HepG2 (cell line): ENCODE measurements around the gene TRAF3. TPM values are rescaled to one million over a fixed set of nuclear protein-coding genes. Genes with fewer than 3 reads are reported as not detected.
"Not testable (repeated sequence)": the region's sequence is repeated elsewhere in the genome, so short reads cannot be mapped to it uniquely, and the experiment has no call there.

Source experiments
- ATAC-seq: fragments of 200-7000 bp; cut with Tn5 transposase; 3 replicates; pipeline ENCODE4 v1.9.1; 2020; ENCODE audit warnings: mild to moderate bottlenecking, moderate library complexity
- BruUV-seq: library from RNA; stranded (reverse); fragments of 400-500 nt; replicated peaks from 2 replicates; lab custom pipeline; 2021; lab: Mats Ljungman, UMichigan
- CTCF ChIA-PET: fragments of 300-600 bp; formaldehyde crosslinking; extraction: SDS; loops from one replicate; lab custom pipeline; 2021; ENCODE audit warnings: low total read pairs, inconsistent platforms, low intra/inter-chr PET ratio; lab: Yijun Ruan, JAX
- POLR2A ChIA-PET: fragments of 350-600 bp; sonication (Branson Sonifier 250); formaldehyde crosslinking; loops from one replicate; lab custom pipeline; 2020; ENCODE audit warnings: antibody characterized with exemption, inconsistent platforms; lab: Yijun Ruan, JAX
- DNase-seq: peaks from one replicate; pipeline ENCODE4 v3.0.0-alpha.2; 2015; ENCODE audit warnings: low spot score
- FAIRE-seq: peaks from 3 replicates; lab custom pipeline; 2011; peaks lifted over from hg19 to GRCh38; lab: Jason Lieb, UNC
- H2AFZ ChIP-seq: one replicate; pipeline ENCODE4 v1.6.1; 2011; ENCODE audit warnings: low read length, inconsistent platforms
- H3K27ac ChIP-seq: fragments of 300-600 bp; 3 replicates; pipeline ENCODE4 v1.8.0; 2011; ENCODE audit warnings: mixed run types, mild to moderate bottlenecking, mixed read lengths, low read length, inconsistent platforms; ENCODE audit not compliant: insufficient read depth; ENCODE audit errors: extremely low read length
- H3K27me3 ChIP-seq, 2 experiments: fragments of 200-600 bp in 1 of 2; 2 replicates in 1 of 2; 3 replicates in 1 of 2; pipeline versions ENCODE4 v1.6.0 to v1.8.0; 2011; ENCODE audit warnings: low read length in 2 of 2, mild to moderate bottlenecking in 2 of 2, moderate library complexity in 2 of 2, inconsistent platforms in 1 of 2; ENCODE audit not compliant: insufficient read depth in 2 of 2, control insufficient read depth in 1 of 2
- H3K36me3 ChIP-seq, 2 experiments: fragments of 200-600 bp in 1 of 2; replicated peaks in 1 of 2; 2 replicates in 1 of 2; 3 replicates in 1 of 2; pipeline versions ENCODE4 v1.5.1 to v1.8.0; 2011; ENCODE audit warnings: low read length in 2 of 2, inconsistent platforms in 1 of 2; ENCODE audit not compliant: insufficient read depth in 2 of 2, control insufficient read depth in 1 of 2
- H3K4me1 ChIP-seq: 2 replicates; pipeline ENCODE4 v1.5.1; 2012; ENCODE audit warnings: low read length, inconsistent platforms; ENCODE audit not compliant: insufficient read depth
- H3K4me2 ChIP-seq: 2 replicates; pipeline ENCODE4 v1.6.0; 2011; ENCODE audit warnings: low read depth, low read length, inconsistent platforms
- H3K4me3 ChIP-seq, 3 experiments: fragments of 200-600 bp in 1 of 3; sonication (generic), shearing (Covaris generic) in 1 of 3; replicated peaks in 1 of 3; 2 replicates each; pipeline ENCODE4 v1.5.1; 2011 to 2016; ENCODE audit warnings: low read length in 3 of 3, inconsistent platforms in 2 of 3, low read depth in 2 of 3, mild to moderate bottlenecking in 2 of 3, control low read depth in 1 of 3, mixed read lengths in 1 of 3; ENCODE audit not compliant: insufficient read depth in 1 of 3
- H3K79me2 ChIP-seq: one replicate; pipeline ENCODE4 v1.6.1; 2011; ENCODE audit warnings: low read length, inconsistent platforms; ENCODE audit not compliant: insufficient read depth
- H3K9ac ChIP-seq: 2 replicates; pipeline ENCODE4 v1.6.0; 2011; ENCODE audit warnings: mild to moderate bottlenecking, low read depth, low read length, inconsistent platforms; ENCODE audit not compliant: insufficient read depth
- H3K9me3 ChIP-seq: 2 replicates; pipeline ENCODE4 v1.5.1; 2012; ENCODE audit warnings: mild to moderate bottlenecking, low read length
- H4K20me1 ChIP-seq: 2 replicates; pipeline ENCODE4 v1.6.0; 2011; ENCODE audit warnings: inconsistent platforms, mild to moderate bottlenecking, low read length, moderate library complexity; ENCODE audit not compliant: insufficient read depth
- AHR ChIP-seq: IDR thresholded peaks from 2 replicates; pipeline ENCODE4 v1.6.1; 2018; ENCODE audit warnings: missing genetic modification reagents, missing compliant biosample characterization
- ATF7 ChIP-seq, 2 experiments: fragments of 450-650 bp in 1 of 2; sonication (generic) in 1 of 2; formaldehyde crosslinking in 1 of 2; IDR thresholded peaks; 2 replicates each; pipeline versions ENCODE4 v1.4.0 to v1.6.1; 2016 to 2020; ENCODE audit warnings: antibody characterized with exemption in 1 of 2, mild to moderate bottlenecking in 1 of 2, missing genetic modification reagents in 1 of 2
- CEBPG ChIP-seq: IDR thresholded peaks from 2 replicates; pipeline ENCODE4 v1.6.1; 2016
- CTCF ChIP-seq: sonication (generic); formaldehyde crosslinking; IDR thresholded peaks from 2 replicates; pipeline ENCODE4 v1.5.0; 2020; ENCODE audit warnings: mild to moderate bottlenecking, missing genetic modification reagents, moderate library complexity
- HNRNPK ChIP-seq: fragments of 200-400 bp; formaldehyde crosslinking; IDR thresholded peaks from 2 replicates; pipeline ENCODE4 v1.6.1; 2018; ENCODE audit warnings: low read length, low read depth, moderate library complexity, mild to moderate bottlenecking; ENCODE audit not compliant: poor library complexity, severe bottlenecking
- KLF11 ChIP-seq: IDR thresholded peaks from 2 replicates; pipeline ENCODE4 v1.6.1; 2016; ENCODE audit warnings: missing compliant biosample characterization
- MEIS1 ChIP-seq: sonication (generic); formaldehyde crosslinking; IDR thresholded peaks from 2 replicates; pipeline ENCODE4 v1.9.0; 2021; ENCODE audit warnings: mild to moderate bottlenecking, missing genetic modification reagents, moderate library complexity, borderline replicate concordance
- RFX1 ChIP-seq: fragments of 450-650 bp; IDR thresholded peaks from 2 replicates; pipeline ENCODE4 v1.6.1; 2017
- SNAPC2 ChIP-seq: sonication (generic); formaldehyde crosslinking; IDR thresholded peaks from 2 replicates; pipeline ENCODE4 v1.8.1; 2022; ENCODE audit warnings: mild to moderate bottlenecking, missing genetic modification reagents
- SRSF4 ChIP-seq: fragments of 200-400 bp; formaldehyde crosslinking; IDR thresholded peaks from one replicate; pipeline ENCODE4 v1.6.1; 2018; ENCODE audit warnings: mild to moderate bottlenecking, low read depth, low read length, moderate library complexity; ENCODE audit not compliant: poor library complexity, severe bottlenecking
- ZNF10 ChIP-seq: sonication (generic); formaldehyde crosslinking; IDR thresholded peaks from 2 replicates; pipeline ENCODE4 v1.4.0; 2020; ENCODE audit warnings: mild to moderate bottlenecking, low read depth, missing genetic modification reagents, borderline replicate concordance
- ZNF251 ChIP-seq: sonication (generic); formaldehyde crosslinking; IDR thresholded peaks from 2 replicates; pipeline ENCODE4 v1.9.0; 2021; ENCODE audit warnings: mild to moderate bottlenecking, missing genetic modification reagents
- ZNF713 ChIP-seq: sonication (generic); formaldehyde crosslinking; IDR thresholded peaks from 2 replicates; pipeline ENCODE4 v1.4.0; 2020; ENCODE audit warnings: mild to moderate bottlenecking, missing genetic modification reagents
- WGBS: methylation state at CpG from one replicate; pipeline ENCODE4 v1.1.6; 2017; ENCODE audit warnings: low lambda C conversion rate; 5-methylcytosine and 5-hydroxymethylcytosine counted together
- in situ Hi-C: cut with HindIII; loops from 2 replicates; pipeline ENCODE4 v1.10.0; 2017; ENCODE audit warnings: low pct_unique_long_range_greater_than_20kb; ENCODE audit not compliant: extremely low pct_ligation_motif_present
- intact Hi-C: fragments of 100-400 bp; cut with micrococcal nuclease; formaldehyde crosslinking; loops from one replicate; pipeline ENCODE4 v1.10.0; 2022; ENCODE audit not compliant: unreplicated experiment
- polyA plus RNA-seq, 8 experiments: library from polyadenylated mRNA; depleted of rRNA in 3 of 8; stranded (reverse) in 7 of 8; unstranded in 1 of 8; fragments of >200 nt; fragmentation: Illumina TruSeq in 4 of 8; extraction: Trizol in 4 of 8; gene quantifications; 2 replicates each; pipeline versions ENCODE4 v1.2.1 to v1.2.3, GENCODE V29; 2011 to 2016; ENCODE audit warnings: low read depth in 4 of 8, missing spikeins in 1 of 8, mixed read lengths in 1 of 8; ENCODE audit not compliant: insufficient read depth in 1 of 8
- total RNA-seq, 5 experiments: library from RNA; depleted of rRNA; stranded (reverse); fragments of >200 nt; fragmentation: Illumina TruSeq; extraction: Trizol; gene quantifications; 2 replicates each; pipeline ENCODE4 v1.2.3, GENCODE V29; 2016; ENCODE audit warnings: low read depth in 1 of 5
- TF ChIP-seq, protein P1 (sequence below): sonication (generic); formaldehyde crosslinking; IDR thresholded peaks from 2 replicates; pipeline ENCODE4 v1.4.0; 2020; ENCODE audit warnings: mild to moderate bottlenecking, low read depth, missing genetic modification reagents
- TF ChIP-seq, protein P2 (sequence below): sonication (generic); formaldehyde crosslinking; IDR thresholded peaks from 2 replicates; pipeline ENCODE4 v1.8.0; 2022; ENCODE audit warnings: low read depth, missing genetic modification reagents

TRAF3 gene
- total and polyA plus RNA-seq, 2 of the 13 experiments (the other 11 are each of a cell fraction or from before 2014, with no cell fraction given) = 6.9 to 12.2 TPM

GRCh38 chr14:102875652-102876051, 98.4 kb downstream of the TRAF3 start:
- no peak overlapping the region for H3K4me2 ChIP-seq
- H3K36me3 ChIP-seq = peaks cover 1 to 34% of the 10 kb centered on the region in 2 experiments; a peak in 2 of 5 replicates
- H4K20me1 ChIP-seq = no peaks in the 10 kb centered on the region
- CTCF ChIA-PET = no interaction called here
- intact Hi-C loops = loop anchor here (10.0 kb wide), 1 partner anchor 101 kb away; the partner anchor contains the start of gene TRAF3
- H3K9ac ChIP-seq = no peak overlapping the region
- in situ Hi-C loops = no loop called here
- POLR2A ChIA-PET = no interaction called here
- WGBS = 87% methylated on average over 2 of the region's 2 CpGs
- BruUV-seq = no TSS peak
- H3K4me3 ChIP-seq = no peak overlapping the region
- no peak for FAIRE-seq
- ATAC-seq = no peak
- no peak for DNase-seq
- no peak overlapping the region for H3K27ac ChIP-seq
- no peak for TF ChIP-seq ZNF10 (CRISPR knock-in tag)
- no peak for TF ChIP-seq CEBPG (CRISPR knock-in tag)
- peak; percentile 21; the same call in 1 of the 2 replicates for TF ChIP-seq ATF7 (IDR thresholded peaks at IDR 0.05)
- no peak for TF ChIP-seq ATF7 (CRISPR knock-in tag; IDR thresholded peaks at IDR 0.05)
- no peak for TF ChIP-seq MEIS1 (CRISPR knock-in tag)
- TF ChIP-seq ZNF713 = no peak
- no peak for TF ChIP-seq ZNF251 (CRISPR knock-in tag)
- TF ChIP-seq, protein P1, sequence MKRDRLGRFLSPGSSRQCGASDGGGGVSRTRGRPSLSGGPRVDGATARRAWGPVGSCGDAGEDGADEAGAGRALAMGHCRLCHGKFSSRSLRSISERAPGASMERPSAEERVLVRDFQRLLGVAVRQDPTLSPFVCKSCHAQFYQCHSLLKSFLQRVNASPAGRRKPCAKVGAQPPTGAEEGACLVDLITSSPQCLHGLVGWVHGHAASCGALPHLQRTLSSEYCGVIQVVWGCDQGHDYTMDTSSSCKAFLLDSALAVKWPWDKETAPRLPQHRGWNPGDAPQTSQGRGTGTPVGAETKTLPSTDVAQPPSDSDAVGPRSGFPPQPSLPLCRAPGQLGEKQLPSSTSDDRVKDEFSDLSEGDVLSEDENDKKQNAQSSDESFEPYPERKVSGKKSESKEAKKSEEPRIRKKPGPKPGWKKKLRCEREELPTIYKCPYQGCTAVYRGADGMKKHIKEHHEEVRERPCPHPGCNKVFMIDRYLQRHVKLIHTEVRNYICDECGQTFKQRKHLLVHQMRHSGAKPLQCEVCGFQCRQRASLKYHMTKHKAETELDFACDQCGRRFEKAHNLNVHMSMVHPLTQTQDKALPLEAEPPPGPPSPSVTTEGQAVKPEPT (CRISPR knock-in tag) = no peak
- TF ChIP-seq KLF11 (CRISPR knock-in tag) = no peak
- TF ChIP-seq AHR (CRISPR knock-in tag) = no peak
- TF ChIP-seq, protein P2, sequence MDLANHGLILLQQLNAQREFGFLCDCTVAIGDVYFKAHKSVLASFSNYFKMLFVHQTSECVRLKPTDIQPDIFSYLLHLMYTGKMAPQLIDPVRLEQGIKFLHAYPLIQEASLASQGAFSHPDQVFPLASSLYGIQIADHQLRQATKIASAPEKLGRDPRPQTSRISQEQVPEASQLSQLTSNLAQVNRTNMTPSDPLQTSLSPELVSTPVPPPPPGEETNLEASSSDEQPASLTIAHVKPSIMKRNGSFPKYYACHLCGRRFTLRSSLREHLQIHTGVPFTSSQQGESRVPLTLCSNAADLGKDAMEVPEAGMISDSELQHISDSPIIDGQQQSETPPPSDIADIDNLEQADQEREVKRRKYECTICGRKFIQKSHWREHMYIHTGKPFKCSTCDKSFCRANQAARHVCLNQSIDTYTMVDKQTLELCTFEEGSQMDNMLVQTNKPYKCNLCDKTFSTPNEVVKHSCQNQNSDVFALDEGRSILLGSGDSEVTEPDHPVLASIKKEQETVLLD = no peak
- TF ChIP-seq CTCF (CRISPR knock-in tag) = 0 out of 2 replicates have a peak, but pooled peaks have one; percentile 8
- no peak for TF ChIP-seq SRSF4
- no peak for TF ChIP-seq HNRNPK
- no peak for TF ChIP-seq RFX1
- no peak for TF ChIP-seq SNAPC2 (CRISPR knock-in tag)
- no peaks in the 10 kb centered on the region for H3K9me3 ChIP-seq
- H3K4me1 ChIP-seq = peaks cover 62% of the 10 kb centered on the region
- no peaks in the 10 kb centered on the region for H3K27me3 ChIP-seq
- H2AFZ ChIP-seq = no peak overlapping the region
- no peaks in the 10 kb centered on the region for H3K79me2 ChIP-seq

GRCh38 chr14:102877511-102877910, 100.3 kb downstream of the TRAF3 start:
- H4K20me1 ChIP-seq, ATAC-seq, H2AFZ ChIP-seq, H3K9me3 ChIP-seq, H3K79me2 ChIP-seq, POLR2A ChIA-PET, H3K4me3 ChIP-seq, H3K4me2 ChIP-seq, DNase-seq, CTCF ChIA-PET, H3K9ac ChIP-seq, in situ Hi-C loops, H3K27ac ChIP-seq, H3K27me3 ChIP-seq, BruUV-seq, FAIRE-seq: not testable (repeated sequence)
- Histone ChIP-seq H3K4me1 (peaks cover 43% of the 10 kb centered on the region), H3K36me3 (peaks cover 1 to 24% of the 10 kb centered on the region in 2 experiments; a peak in 1 of 5 replicates)
- intact Hi-C loops = loop anchor here (10.0 kb wide), 1 partner anchor 103 kb away; the partner anchor contains the start of gene TRAF3
- over 99% methylated on average over 10 of the region's 10 CpGs for WGBS
